SJSA1 (cell line): ENCODE results near the gene OR2V2. TPM values are rescaled to one million over a fixed set of nuclear protein-coding genes. Genes with fewer than 3 reads are reported as not detected.
"Not testable (repeated sequence)": the region's sequence is repeated elsewhere in the genome, so short reads cannot be mapped to it uniquely, and the experiment has no call there.

Source experiments
- DNase-seq, 2 experiments: peaks; one replicate each; pipeline ENCODE4 v3.0.0-alpha.2; 2015 to 2020; ENCODE audit warnings: low spot score in 2 of 2, low read depth in 1 of 2
- H3K27ac ChIP-seq: fragments of 250-450 bp; sonication (Bioruptor Pico); 2 replicates; pipeline ENCODE4 v1.5.1; 2020; ENCODE audit warnings: mild to moderate bottlenecking, moderate library complexity
- H3K27me3 ChIP-seq: fragments of 250-450 bp; sonication (Bioruptor Pico); replicated peaks from 2 replicates; pipeline ENCODE4 v1.5.1; 2020; ENCODE audit warnings: mild to moderate bottlenecking, moderate library complexity
- H3K36me3 ChIP-seq: fragments of 250-450 bp; sonication (Bioruptor Pico); 2 replicates; pipeline ENCODE4 v1.5.1; 2020; ENCODE audit warnings: mild to moderate bottlenecking
- H3K4me1 ChIP-seq: fragments of 250-450 bp; sonication (Bioruptor Pico); replicated peaks from 2 replicates; pipeline ENCODE4 v1.6.1; 2021; ENCODE audit warnings: mild to moderate bottlenecking
- H3K4me3 ChIP-seq: fragments of 250-450 bp; sonication (Bioruptor Pico); 2 replicates; pipeline ENCODE4 v1.5.1; 2020; ENCODE audit warnings: mild to moderate bottlenecking
- H3K9me3 ChIP-seq: fragments of 250-450 bp; sonication (Bioruptor Pico); replicated peaks from 2 replicates; pipeline ENCODE4 v1.5.1; 2020; ENCODE audit warnings: mild to moderate bottlenecking
- total RNA-seq: library from RNA; depleted of rRNA; stranded (reverse); fragments of >200 nt; shearing (Covaris generic); gene quantifications from 2 replicates; pipeline ENCODE4 v1.2.3, GENCODE V29; 2014

OR2V2 gene
- total RNA-seq, 1 experiment from 2014 or later: not detected

DNA sequence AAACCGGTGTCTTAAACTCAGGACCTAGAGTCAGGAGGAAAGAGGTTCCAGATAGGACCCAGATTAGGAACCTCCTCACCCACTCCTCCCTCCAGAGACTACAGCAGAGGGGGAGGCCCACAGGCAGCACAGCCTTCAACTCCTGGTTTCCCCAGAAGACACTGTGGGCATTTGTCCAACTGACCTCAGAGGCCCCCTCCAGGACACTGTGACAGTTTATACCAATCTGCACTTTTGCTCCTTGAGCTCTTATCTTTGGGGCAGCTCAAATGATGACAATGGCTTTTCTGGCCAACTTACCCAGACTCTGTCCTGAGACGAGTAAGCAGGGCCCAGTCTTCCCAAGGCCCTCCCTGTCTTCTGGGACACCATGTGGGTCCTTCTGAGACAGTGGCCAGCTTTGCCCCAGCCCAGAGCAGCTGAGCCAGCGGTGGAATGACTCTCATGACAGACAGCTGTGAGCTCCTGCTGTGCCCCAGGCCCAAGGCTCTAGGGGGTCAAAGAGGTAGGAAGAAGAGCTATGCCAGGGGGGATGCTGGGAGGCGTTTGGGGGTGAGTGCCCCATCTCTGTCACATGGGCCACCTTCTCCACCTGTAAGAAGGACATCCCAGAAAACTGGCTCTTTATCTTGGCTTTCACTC, 14.3 kb downstream of the OR2V2 start:
- Histone ChIP-seq H3K4me1 (peaks cover 5% of the 10 kb centered on the region), H3K36me3 (no peaks in the 10 kb centered on the region), H3K4me3 (no peak overlapping the region), H3K27me3 (peaks cover 12% of the 10 kb centered on the region), H3K9me3 (no peaks in the 10 kb centered on the region), H3K27ac (no peak overlapping the region)
- no peak for DNase-seq

DNA sequence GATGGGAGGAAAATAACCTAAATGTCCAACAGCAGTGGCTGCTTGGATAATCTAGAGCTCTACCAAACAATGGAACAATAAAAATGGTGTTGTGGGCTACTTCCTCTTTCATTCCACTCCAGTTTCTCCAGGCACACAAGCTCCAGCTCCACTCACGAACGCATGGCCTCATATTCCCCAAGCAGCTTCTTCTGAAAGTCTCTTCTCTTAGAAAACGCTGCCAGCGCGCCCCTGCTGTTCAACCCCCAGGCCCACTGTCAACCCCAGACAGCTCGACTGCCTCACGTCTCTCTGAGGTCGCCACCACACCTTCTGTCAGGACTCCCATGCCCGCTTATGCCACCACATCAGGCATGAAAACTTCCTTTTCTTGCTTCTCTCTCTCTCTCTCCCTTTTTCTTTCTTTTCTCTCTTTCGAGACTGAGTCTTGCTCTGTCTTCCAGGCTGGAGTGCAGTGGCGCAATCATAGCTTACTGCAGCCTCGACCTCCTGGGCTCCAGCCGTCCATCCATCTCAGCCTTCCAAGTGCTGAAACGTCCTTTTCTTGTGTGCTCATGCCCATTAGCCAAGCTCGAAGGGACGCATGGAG, 16.2 kb downstream of the OR2V2 start:
- H3K4me3 ChIP-seq: no peak overlapping the region
- peaks cover 5% of the 10 kb centered on the region for H3K4me1 ChIP-seq
- no peaks in the 10 kb centered on the region for H3K9me3 ChIP-seq
- no peaks in the 10 kb centered on the region for H3K36me3 ChIP-seq
- no peak for DNase-seq
- H3K27ac ChIP-seq: no peak overlapping the region
- peaks cover 4% of the 10 kb centered on the region for H3K27me3 ChIP-seq

DNA sequence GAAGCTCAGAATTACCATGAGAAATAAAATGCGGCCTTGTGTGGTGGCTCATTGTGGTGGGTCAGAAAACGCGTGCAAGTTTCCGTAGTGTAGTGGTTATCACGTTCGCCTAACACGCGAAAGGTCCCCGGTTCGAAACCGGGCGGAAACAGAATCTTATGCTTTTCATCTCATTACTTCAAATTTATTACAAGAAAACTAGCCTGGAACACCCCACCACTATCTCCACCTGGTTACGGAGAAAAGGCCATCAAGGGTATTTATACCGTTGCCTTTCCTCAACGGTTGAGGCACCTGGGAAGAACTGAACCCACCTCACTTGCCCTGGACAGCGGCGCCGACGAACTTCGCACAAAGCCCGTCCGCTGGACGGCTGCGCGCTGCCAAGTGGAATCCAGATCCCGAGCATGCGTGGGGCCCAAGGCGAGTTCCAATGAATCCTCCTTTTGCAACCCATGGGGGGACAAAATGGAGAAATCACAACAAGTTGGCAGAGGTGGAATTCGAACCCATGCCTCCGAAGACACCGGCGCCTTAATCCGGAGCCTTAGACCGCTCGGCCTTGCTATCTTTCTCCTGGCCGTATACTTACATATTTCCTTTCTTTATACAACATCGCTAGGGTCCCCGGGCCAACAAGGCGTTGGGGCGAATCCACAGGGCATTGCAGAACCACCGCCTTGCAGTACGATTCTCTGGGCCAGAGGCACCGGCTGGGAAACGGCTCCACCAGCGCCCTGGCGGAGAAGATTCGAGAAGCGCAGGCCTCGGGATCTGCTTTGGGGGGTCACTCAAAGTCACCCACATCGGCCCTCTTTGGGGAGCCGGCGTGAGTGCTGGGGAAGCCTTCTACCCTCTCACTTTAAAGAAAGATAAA, 16.9 kb downstream of the OR2V2 start:
- Histone ChIP-seq H3K27ac (no peak overlapping the region), H3K4me1 (peaks cover 5% of the 10 kb centered on the region), H3K27me3 (peaks cover 4% of the 10 kb centered on the region), H3K4me3 (no peak overlapping the region), H3K9me3 (no peaks in the 10 kb centered on the region), H3K36me3 (no peaks in the 10 kb centered on the region)
- DNase-seq: no peak

DNA sequence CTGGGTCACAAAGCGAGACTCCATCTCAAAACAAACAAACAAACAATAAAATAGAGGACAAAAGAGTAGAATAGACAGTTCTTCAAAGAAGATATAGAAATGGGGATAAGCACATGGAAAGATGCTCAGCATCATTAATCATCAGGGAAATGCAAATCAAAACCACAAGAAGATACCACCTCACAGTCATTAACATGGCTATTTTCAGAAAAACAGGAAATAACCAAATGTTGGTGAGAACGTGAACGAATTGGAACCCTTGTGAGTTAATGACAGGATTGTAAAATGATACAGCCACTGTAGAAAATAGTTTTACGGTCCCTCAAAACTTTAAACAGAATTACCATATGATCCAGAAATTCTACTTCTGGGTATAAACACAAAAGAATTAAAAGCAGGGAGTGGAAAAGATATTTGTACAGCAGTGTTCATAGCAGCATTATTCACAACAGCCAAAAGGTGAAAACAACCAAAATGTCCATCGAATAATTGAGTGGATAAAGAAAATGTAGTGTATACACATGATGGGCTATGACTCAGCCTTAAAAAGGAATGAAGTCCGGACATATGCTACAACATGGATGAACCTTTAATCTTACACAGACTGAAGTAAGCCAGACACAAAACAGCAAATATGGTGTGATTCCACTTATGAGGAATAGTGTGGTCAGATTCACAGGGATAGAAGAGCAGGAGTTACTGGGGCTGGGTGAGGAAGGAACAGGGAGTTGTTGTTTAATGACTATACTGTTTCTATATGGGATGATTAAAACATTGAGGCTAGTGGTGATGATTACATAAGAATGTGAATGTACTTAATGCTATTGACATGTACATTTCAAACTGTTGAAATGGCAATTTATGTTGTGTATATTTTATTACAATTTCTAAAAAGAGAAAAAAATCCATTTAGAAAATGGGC, 19.7 kb downstream of the OR2V2 start:
- Histone ChIP-seq H3K36me3 (no peaks in the 10 kb centered on the region), H3K4me3 (no peak overlapping the region), H3K27ac (no peak overlapping the region), H3K4me1 (peaks cover 6% of the 10 kb centered on the region), H3K27me3 (peaks cover 15% of the 10 kb centered on the region), H3K9me3 (no peaks in the 10 kb centered on the region)
- DNase-seq: no peak

DNA sequence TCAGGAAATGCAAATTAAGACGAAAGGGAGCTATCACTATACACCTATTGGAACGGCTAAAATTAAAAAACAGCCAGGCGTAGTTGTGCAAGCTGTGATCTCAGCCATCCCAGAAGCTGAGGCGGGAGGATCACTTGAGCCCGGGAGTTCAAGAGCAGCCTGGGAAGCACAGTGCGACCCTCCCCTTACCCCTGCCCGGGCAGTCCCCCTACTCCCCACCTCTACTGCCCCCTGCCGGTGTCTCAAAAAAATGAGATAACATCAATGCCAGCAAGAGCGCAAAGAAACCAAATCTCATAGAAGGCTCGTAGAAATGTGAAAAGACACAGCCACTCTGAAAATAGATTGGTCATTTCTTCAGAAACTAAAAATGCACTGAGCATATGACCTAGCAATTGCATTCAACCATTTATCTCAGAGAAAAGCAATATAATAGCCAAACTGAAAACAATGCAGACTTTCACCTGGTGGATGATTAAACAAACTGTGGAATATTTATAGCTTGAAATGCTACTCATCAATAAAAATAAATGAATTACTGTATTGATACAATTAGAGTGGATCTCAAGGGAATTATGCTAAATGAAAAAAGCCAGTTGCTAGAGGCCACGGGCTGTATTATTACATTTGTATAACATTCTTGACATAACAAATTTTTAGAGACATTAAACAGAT, 20.6 kb downstream of the OR2V2 start:
- Histone ChIP-seq H3K4me1 (peaks cover 11% of the 10 kb centered on the region), H3K36me3 (no peaks in the 10 kb centered on the region), H3K9me3 (no peaks in the 10 kb centered on the region), H3K27ac (no peak overlapping the region), H3K27me3 (peaks cover 15% of the 10 kb centered on the region), H3K4me3 (no peak overlapping the region)
- no peak for DNase-seq

DNA sequence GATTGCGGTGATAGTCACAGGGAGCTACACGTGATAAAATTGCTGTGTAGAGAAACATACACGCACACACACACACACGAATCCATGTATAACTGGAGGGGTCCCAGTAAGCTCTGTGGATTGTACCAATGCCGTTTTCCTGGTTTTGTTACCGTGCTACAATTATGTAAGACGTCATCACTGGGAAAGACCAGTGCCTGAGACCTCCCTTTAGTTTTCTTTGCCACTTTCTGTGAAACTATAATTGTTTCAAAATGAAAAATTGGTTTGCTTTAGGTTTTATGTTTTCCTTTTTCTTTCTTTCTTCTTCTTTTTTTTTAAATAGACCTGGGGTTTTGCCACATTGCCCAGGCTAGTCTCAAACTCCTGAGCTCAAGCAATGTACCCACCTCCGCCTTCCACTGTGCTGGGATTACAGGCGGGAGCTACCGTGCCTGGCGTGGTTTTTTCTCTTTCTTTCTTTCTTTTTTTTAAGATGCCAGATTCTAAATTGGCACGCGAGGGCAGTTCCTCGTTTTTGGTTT, 21.3 kb downstream of the OR2V2 start:
- DNase-seq: no peak
- Histone ChIP-seq H3K9me3 (no peaks in the 10 kb centered on the region), H3K36me3 (no peaks in the 10 kb centered on the region), H3K4me3 (no peak overlapping the region), H3K27me3 (peaks cover 15% of the 10 kb centered on the region), H3K4me1 (peaks cover 18% of the 10 kb centered on the region), H3K27ac (no peak overlapping the region)

DNA sequence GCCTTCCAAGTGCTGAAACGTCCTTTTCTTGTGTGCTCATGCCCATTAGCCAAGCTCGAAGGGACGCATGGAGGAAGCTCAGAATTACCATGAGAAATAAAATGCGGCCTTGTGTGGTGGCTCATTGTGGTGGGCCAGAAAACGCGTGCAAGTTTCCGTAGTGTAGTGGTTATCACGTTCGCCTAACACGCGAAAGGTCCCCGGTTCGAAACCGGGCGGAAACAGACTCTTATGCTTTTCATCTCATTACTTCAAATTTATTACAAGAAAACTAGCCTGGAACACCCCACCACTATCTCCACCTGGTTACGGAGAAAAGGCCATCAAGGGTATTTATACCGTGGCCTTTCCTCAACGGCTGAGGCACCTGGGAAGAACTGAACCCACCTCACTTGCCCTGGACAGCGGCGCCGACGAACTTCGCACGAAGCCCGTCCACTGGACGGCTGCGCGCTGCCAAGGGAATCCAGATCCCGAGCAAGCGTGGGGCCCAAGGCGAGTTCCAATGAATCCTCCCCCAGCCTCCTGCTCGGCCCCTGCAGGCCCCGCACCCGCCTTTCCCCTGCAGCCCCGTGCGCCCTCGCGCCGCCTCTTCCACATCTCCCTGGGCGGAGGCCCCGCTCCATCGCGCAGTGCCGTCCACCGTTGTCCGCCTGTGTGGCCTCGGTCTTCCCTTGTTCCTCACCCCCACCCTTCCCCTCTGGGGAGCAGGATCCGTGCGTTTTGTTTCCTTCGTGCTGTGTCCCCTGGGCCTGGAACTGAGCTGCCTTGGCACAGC, 22.3 kb downstream of the OR2V2 start:
- H3K36me3 ChIP-seq, H3K27ac ChIP-seq, H3K4me3 ChIP-seq, H3K9me3 ChIP-seq: not testable (repeated sequence)
- peaks cover 15% of the 10 kb centered on the region for H3K27me3 ChIP-seq
- H3K4me1 ChIP-seq: peaks cover 20% of the 10 kb centered on the region
- DNase-seq: peak; percentile 71 to 80

DNA sequence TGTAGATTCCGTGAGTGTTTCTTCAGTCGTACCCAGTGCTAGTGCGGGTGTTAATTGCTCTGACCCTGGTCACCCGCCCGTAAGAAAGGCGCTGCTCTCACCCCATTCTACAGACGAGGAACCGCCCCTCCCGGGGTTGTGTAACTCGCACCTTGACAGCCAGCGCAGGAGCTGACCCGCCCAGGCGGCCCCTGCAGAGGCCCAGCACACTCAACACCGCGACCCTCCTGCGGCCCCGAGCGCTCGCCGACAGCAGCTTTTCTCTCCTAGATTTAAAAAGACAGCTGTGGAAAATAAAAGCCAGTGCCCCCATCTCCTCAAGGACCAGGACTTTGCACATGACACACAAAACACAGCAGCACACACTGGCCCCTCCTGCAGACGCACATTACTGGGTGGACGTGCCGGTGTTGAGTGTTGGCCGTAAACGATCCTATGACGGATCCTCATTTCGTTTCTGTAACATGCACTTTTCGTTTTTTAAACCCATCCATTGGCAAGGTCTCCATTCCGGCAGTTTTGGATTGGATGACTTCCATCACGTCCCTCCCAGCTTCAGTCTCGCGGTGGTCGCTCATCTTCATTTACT, 22.9 kb downstream of the OR2V2 start:
- Histone ChIP-seq H3K9me3 (0 out of 2 replicates have a peak, but pooled peaks cover 4% of the 10 kb centered on the region), H3K36me3 (no peaks in the 10 kb centered on the region), H3K4me3 (no peak overlapping the region), H3K27me3 (peaks cover 15% of the 10 kb centered on the region), H3K27ac (no peak overlapping the region), H3K4me1 (peaks cover 20% of the 10 kb centered on the region)
- no peak for DNase-seq

DNA sequence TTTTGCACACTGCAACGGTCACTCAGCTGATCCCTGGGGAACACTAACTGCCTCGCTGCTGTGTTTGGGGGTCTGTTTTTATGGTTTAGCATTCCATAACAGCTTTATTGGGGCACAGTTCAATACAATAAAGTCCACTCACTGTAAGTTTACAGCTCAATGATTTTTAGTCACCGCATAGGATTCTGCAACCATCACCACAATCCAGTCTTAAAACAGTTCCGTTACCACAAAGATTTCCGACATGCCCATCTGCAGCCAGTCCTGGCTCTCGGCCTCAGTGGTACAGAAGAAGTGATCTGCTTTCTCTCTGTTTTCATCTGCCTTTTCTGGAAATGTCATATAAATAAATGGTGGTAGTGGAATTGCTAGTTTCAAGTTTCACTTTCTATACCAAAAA, 23.6 kb downstream of the OR2V2 start:
- H3K4me1 ChIP-seq: peaks cover 20% of the 10 kb centered on the region
- DNase-seq: no peak
- H3K27me3 ChIP-seq: peaks cover 15% of the 10 kb centered on the region
- 0 out of 2 replicates have a peak, but pooled peaks cover 4% of the 10 kb centered on the region for H3K9me3 ChIP-seq
- no peak overlapping the region for H3K4me3 ChIP-seq
- H3K36me3 ChIP-seq: no peaks in the 10 kb centered on the region
- H3K27ac ChIP-seq: no peak overlapping the region

DNA sequence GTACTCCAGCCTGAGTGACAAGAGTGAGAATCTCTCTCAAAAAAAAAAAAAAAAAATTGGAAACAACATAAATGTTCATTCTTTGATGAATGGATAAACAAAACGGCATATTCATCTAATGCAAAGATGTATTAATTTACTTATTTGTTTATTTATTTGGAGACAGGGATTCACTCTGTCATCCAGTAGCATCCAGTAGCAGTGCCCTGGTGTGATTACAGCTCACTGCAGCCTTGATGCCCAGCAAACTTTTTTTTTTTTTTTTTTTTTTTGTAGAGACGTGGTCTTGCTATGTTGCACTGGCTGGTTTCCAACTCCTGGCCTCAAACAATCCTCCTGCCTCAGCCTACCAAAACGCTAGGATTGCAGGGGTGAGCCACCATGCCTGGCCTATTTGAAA, 24.4 kb downstream of the OR2V2 start:
- Histone ChIP-seq H3K4me1 (peaks cover 20% of the 10 kb centered on the region), H3K27ac (no peak overlapping the region), H3K4me3 (no peak overlapping the region), H3K36me3 (no peaks in the 10 kb centered on the region), H3K9me3 (0 out of 2 replicates have a peak, but pooled peaks cover 4% of the 10 kb centered on the region), H3K27me3 (peaks cover 18% of the 10 kb centered on the region)
- DNase-seq: no peak

DNA sequence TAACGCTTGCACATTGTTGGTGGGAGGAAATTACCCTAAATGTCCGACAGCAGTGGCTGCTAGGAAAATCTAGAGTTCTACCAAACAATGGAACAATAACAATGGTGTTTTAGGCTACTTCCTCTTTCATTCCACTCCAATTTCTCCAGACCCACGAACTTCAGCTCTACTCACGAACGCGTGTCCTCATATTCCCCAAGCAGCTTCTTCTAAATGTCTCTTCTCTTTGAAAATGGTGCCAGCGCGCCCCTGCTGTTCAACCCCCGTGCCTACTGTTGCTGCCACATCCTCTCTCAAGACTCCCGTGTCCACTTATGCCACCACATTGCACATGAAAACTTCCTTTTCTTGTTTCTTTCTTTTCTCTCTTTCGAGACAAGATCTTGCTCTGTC, 25.6 kb downstream of the OR2V2 start:
- DNase-seq: peak; percentile 78 to 82
- Histone ChIP-seq H3K4me3 (peak overlapping the region; percentile 12; the same call in 1 of the 2 replicates), H3K4me1 (peaks cover 20% of the 10 kb centered on the region), H3K9me3 (0 out of 2 replicates have a peak, but pooled peaks cover 4% of the 10 kb centered on the region), H3K27ac (no peak overlapping the region), H3K36me3 (no peaks in the 10 kb centered on the region), H3K27me3 (peaks cover 16% of the 10 kb centered on the region)
